Fibroblast of lung (primary cell): ENCODE measurements around the gene SLC27A3.

ENCODE experiments used
- EZH2 ChIP-seq: IDR thresholded peaks from 2 replicates; pipeline ENCODE4 v1.5.1; 2012; ENCODE audit warnings: low read length, control low read depth, mild to moderate bottlenecking; ENCODE audit errors: missing control alignments
- TF ChIP-seq, protein P1 (sequence below), 2 donors: IDR thresholded peaks in 1 of 2; conservative IDR thresholded peaks in 1 of 2; 1 replicate in 1 of 2; 2 replicates in 1 of 2; pipeline ENCODE4 v1.5.1; 2011 to 2012; ENCODE audit warnings: low read length in 2 of 2, control low read depth in 1 of 2, inconsistent platforms in 1 of 2, low read depth in 1 of 2, mild to moderate bottlenecking in 1 of 2

DNA sequence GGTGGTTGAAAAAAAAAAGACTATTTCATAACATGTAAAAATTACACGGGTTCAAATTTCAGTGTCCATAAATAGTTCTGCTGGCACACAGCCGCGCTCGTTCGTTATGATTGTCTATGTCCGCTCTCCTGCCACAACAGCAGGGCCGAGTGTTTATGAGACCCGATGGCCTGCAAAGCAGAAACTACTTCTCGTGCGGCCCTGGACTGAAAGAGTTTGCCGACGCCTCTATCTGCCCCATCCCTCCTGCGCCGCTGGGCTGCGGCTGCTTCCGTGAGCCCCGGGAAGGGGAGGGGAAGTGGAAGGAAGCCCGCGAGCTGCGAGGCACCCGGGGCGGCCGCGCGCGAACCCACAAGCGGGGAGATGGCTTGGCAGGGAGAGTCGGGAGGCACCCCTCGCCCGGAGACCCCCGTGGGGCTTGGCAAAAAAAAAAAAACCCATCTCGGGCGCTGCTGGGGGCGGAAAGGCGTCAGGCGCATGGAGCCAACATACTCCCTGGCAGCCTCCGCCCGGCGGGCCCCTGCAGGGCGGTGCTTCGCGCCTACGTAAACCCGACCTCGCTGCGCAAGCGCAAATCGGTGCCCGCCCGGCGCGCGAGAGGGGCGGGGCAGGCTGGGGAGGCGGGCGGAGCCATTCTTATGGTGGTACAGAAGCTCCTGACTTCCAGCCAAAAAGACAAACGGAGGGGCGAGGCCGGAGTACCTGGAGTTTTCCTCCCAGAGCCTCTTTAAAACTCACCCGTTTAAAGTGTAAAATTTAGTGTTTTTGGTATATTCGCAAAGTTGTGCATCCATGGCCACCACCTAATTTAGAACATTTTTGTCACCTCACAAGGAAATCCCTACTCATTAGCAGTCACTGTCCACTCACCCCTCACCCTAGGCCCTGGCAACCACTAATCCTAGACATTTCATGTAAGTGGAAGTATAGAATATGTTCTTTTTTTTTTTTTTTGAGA is 8.3 kb downstream of the SLC27A3 start:
- TF ChIP-seq, protein P1, sequence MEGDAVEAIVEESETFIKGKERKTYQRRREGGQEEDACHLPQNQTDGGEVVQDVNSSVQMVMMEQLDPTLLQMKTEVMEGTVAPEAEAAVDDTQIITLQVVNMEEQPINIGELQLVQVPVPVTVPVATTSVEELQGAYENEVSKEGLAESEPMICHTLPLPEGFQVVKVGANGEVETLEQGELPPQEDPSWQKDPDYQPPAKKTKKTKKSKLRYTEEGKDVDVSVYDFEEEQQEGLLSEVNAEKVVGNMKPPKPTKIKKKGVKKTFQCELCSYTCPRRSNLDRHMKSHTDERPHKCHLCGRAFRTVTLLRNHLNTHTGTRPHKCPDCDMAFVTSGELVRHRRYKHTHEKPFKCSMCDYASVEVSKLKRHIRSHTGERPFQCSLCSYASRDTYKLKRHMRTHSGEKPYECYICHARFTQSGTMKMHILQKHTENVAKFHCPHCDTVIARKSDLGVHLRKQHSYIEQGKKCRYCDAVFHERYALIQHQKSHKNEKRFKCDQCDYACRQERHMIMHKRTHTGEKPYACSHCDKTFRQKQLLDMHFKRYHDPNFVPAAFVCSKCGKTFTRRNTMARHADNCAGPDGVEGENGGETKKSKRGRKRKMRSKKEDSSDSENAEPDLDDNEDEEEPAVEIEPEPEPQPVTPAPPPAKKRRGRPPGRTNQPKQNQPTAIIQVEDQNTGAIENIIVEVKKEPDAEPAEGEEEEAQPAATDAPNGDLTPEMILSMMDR (conservative IDR thresholded peaks at IDR 0.05 in 1 of 2, IDR thresholded peaks at IDR 0.05 in 1 of 2; ENCODE audit: low read depth in 1 of 2, low read length in 2 of 2): peak in 1 of 2 donors; percentile 10
- TF ChIP-seq EZH2: no peak
